Measurements from ENCODE around the gene HAUS5. TPM values are rescaled to one million over a fixed set of nuclear protein-coding genes. Genes with fewer than 3 reads are reported as not detected.
A peak's percentile ranks its signal among the peaks of the same experiment; 100 is the strongest.

HAUS5 gene, protein sequence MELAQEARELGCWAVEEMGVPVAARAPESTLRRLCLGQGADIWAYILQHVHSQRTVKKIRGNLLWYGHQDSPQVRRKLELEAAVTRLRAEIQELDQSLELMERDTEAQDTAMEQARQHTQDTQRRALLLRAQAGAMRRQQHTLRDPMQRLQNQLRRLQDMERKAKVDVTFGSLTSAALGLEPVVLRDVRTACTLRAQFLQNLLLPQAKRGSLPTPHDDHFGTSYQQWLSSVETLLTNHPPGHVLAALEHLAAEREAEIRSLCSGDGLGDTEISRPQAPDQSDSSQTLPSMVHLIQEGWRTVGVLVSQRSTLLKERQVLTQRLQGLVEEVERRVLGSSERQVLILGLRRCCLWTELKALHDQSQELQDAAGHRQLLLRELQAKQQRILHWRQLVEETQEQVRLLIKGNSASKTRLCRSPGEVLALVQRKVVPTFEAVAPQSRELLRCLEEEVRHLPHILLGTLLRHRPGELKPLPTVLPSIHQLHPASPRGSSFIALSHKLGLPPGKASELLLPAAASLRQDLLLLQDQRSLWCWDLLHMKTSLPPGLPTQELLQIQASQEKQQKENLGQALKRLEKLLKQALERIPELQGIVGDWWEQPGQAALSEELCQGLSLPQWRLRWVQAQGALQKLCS
- 9.1 TPM for total RNA-seq
- long read RNA-seq, full-length matches to known transcripts: 11 of 20 reads
- long read RNA-seq, partial matches to known transcripts: 4 of 20 reads
- long read RNA-seq, other reads (novel, unspliced or antisense): 5 of 20 reads

- Histone ChIP-seq H3K36me3 (peaks cover 8% of the 10 kb centered on the region), H3K27me3 (ENCODE audit: low read depth) (no peaks in the 10 kb centered on the region), H3K9me3 (no peaks in the 10 kb centered on the region), H3K27ac (peak within 1 kb of the TSS; percentile 83), H3K4me3 (peak within 1 kb of the TSS; percentile 91), H3K4me1 (peaks cover 14% of the 10 kb centered on the region)
- intact Hi-C loops (cut with DNase I): no loop called here
- ATAC-seq (peak; percentile 94 to 98), DNase-seq (peak; percentile 95)
- TF ChIP-seq, protein P1, sequence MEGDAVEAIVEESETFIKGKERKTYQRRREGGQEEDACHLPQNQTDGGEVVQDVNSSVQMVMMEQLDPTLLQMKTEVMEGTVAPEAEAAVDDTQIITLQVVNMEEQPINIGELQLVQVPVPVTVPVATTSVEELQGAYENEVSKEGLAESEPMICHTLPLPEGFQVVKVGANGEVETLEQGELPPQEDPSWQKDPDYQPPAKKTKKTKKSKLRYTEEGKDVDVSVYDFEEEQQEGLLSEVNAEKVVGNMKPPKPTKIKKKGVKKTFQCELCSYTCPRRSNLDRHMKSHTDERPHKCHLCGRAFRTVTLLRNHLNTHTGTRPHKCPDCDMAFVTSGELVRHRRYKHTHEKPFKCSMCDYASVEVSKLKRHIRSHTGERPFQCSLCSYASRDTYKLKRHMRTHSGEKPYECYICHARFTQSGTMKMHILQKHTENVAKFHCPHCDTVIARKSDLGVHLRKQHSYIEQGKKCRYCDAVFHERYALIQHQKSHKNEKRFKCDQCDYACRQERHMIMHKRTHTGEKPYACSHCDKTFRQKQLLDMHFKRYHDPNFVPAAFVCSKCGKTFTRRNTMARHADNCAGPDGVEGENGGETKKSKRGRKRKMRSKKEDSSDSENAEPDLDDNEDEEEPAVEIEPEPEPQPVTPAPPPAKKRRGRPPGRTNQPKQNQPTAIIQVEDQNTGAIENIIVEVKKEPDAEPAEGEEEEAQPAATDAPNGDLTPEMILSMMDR (IDR thresholded peaks at IDR 0.05): peak; percentile 9
Observed at GRCh38 chr19:35612559-35613321, at the start of gene HAUS5. HAUS5 (plus strand) TSS chr19:35612735; CDS start chr19:35612795, 60 bp downstream.

DNA sequence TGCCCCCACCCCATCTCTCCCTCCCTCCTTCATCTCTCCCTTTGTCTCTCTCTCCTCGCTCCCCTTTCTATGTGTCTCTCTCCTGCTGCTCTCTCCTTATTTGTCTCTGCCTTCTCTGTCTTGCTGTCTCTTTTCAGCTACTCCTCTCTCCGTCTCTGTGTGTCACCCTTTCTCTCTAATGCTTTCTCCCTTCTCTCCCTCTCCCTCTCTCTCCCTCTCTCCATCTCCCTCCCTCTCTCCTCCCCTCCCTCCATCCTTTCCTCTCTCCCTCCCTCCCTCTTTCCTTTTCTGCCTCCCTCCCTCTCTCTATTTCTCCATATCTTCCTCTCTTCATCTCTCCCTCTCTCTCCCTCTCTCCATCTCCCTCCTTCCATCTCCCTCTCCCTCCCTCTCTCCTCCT is 49.8 kb upstream of the HAUS5 start:
- Histone ChIP-seq H3K27me3 (ENCODE audit: low read depth) (peaks cover 31% of the 10 kb centered on the region), H3K4me3 (no peak overlapping the region), H3K4me1 (peaks cover 7% of the 10 kb centered on the region), H3K9me3 (no peaks in the 10 kb centered on the region), H3K27ac (no peak overlapping the region), H3K36me3 (no peaks in the 10 kb centered on the region)
- DNase-seq: no peak
- TF ChIP-seq, protein P1 (IDR thresholded peaks at IDR 0.05): no peak
- intact Hi-C loops (cut with DNase I): no loop called here
- ATAC-seq: no peak

DNA sequence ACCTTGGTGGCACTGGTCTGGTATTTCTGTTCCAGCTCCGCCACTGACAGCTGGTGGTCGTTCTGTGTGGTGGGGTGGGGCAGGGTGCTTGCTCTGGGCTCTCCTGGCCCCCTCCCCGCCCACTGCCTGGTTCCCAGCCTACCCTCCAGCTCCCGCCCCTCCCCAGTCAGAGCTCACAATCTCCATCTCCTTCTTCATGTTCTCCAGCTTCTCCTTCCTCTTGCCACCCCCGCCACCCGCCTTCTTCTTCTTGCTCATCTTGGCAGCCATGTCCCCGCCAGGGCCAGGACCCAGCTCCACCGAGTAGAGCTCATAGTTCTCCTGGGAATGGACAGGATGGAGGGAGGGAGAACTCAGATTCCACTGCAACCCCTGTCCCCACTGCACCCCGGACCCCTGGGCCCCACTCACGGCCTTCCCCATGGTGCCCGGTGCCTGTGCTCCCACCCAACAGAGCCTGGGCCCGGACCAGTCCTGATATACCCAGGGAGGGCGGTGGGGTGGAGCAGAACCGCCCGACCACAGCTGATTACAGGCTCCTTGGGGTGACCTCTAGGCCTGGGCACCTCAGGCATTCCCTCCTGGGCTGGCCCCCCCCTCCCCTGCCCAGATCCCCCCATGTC is 49.2 kb upstream of the HAUS5 start, which contains the start of gene ATP4A:
Gene ATP4A (minus strand): TSS at position 452 of the 623 bp plus-strand sequence. CDS start 29 bp downstream, at position 423.
- H3K4me3 ChIP-seq: no peak within 1 kb of the TSS
- no peaks in the 10 kb centered on the region for H3K9me3 ChIP-seq
- intact Hi-C loops (cut with DNase I): no loop called here
- H3K27ac ChIP-seq: no peak within 1 kb of the TSS
- peak in 1 of 2 donors; percentile 14 for ATAC-seq
- TF ChIP-seq, protein P1 (IDR thresholded peaks at IDR 0.05): no peak
- H3K36me3 ChIP-seq: no peaks in the 10 kb centered on the region
- DNase-seq: no peak
- H3K4me1 ChIP-seq: peaks cover 2% of the 10 kb centered on the region
- peaks cover 30% of the 10 kb centered on the region for H3K27me3 ChIP-seq (ENCODE audit: low read depth)

DNA sequence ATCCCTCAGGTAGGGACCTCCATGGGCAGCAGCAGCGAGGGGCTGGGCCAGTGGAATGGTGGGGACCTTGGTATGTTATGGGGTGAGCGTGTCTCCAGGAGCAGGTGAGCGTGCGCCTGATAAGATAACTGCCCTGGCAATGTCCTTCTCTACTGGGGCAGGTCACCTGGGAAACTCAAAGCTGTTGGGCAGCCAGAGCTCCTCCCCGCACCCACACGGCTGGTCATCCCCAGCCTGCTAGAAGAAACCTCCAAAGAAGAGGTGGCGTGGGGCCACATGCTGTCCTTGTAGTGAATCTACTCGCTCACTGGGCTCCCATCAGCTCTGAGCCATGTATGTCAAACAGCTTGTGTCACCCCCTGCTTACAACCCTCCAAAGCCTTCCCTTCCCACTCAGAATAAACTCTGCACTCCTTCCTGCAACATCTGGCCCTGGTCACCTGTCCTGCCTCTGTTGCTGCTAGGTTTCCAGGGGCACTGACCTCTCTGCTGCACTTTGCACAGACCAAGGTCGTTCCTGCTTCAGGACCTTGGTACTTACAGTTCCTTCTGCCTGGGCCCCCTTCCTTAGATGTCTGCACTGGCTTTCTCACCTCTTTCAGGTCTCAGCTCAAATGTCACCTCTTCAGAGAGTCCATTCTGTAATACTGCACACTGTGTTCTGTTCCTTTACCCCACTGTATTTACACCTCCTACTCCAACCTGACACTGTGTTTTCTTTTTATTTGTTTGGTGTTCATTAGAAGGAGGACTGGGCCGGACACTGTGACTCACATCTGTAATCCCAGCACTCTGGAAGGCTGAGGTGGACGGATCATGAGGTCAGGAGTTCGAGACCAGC is 47.3 kb upstream of the HAUS5 start:
- Histone ChIP-seq H3K27me3 (ENCODE audit: low read depth) (peaks cover 18% of the 10 kb centered on the region), H3K36me3 (no peaks in the 10 kb centered on the region), H3K27ac (no peak overlapping the region), H3K4me3 (no peak overlapping the region), H3K9me3 (no peaks in the 10 kb centered on the region), H3K4me1 (no peaks in the 10 kb centered on the region)
- no peak for DNase-seq
- ATAC-seq: no peak
- intact Hi-C loops (cut with DNase I): no loop called here
- TF ChIP-seq, protein P1 (IDR thresholded peaks at IDR 0.05): no peak
